SJCRH30 (cell line): ENCODE data around the gene BMPR2. TPM values are rescaled to one million over a fixed set of nuclear protein-coding genes. Genes with fewer than 3 reads are reported as not detected.
"Not testable (repeated sequence)": the region's sequence is repeated elsewhere in the genome, so short reads cannot be mapped to it uniquely, and the experiment has no call there.

Experiments
- DNase-seq, 2 experiments: peaks; one replicate each; pipeline ENCODE4 v3.0.0-alpha.2; 2015 to 2020
- H3K27ac ChIP-seq: fragments of 250-450 bp; sonication (Bioruptor Pico); 2 replicates; pipeline ENCODE4 v1.5.1; 2020; ENCODE audit warnings: mild to moderate bottlenecking, moderate library complexity
- H3K27me3 ChIP-seq: fragments of 250-450 bp; sonication (Bioruptor Pico); 2 replicates; pipeline ENCODE4 v1.5.1; 2020; ENCODE audit warnings: mild to moderate bottlenecking, moderate library complexity
- H3K36me3 ChIP-seq: fragments of 250-450 bp; sonication (Bioruptor Pico); 2 replicates; pipeline ENCODE4 v1.5.1; 2020; ENCODE audit warnings: mild to moderate bottlenecking, moderate library complexity
- H3K4me1 ChIP-seq: fragments of 250-450 bp; sonication (Bioruptor Pico); 2 replicates; pipeline ENCODE4 v1.5.1; 2020; ENCODE audit warnings: mild to moderate bottlenecking, moderate library complexity
- H3K4me3 ChIP-seq: fragments of 250-450 bp; sonication (Bioruptor Pico); 2 replicates; pipeline ENCODE4 v1.5.1; 2020; ENCODE audit warnings: mild to moderate bottlenecking, moderate library complexity
- H3K9me3 ChIP-seq: fragments of 250-450 bp; sonication (Bioruptor Pico); replicated peaks from 2 replicates; pipeline ENCODE4 v1.5.1; 2020; ENCODE audit warnings: mild to moderate bottlenecking, moderate library complexity
- total RNA-seq: library from RNA; depleted of rRNA; stranded (reverse); fragments of >200 nt; shearing (Covaris generic); gene quantifications from 2 replicates; pipeline ENCODE4 v1.2.3, GENCODE V29; 2014

Gene BMPR2
- total RNA-seq, 1 experiment from 2014 or later: 23.7 TPM

DNA sequence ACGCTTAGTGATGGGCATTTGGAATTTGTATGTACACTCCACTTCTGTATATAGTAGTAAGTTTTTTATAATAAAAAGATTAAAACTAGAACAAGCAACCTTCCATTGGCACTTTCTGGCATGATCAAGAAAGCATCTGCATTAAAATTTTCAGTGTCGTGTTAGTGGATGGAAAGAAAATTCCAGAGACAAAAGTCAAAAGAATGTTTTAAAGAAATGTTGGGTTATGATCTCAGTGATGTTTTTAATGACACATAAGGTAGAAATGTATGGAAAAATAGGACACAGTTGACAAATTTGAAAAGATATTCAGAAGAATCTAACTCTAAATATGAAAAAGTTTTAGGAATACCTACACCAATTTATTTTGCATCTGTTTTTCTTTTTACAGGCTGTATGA, 132.6 kb downstream of the BMPR2 start:
- no peaks in the 10 kb centered on the region; the same call in 1 of the 2 replicates for H3K36me3 ChIP-seq
- H3K4me3 ChIP-seq: no peak overlapping the region
- H3K9me3 ChIP-seq: no peaks in the 10 kb centered on the region
- H3K4me1 ChIP-seq: no peaks in the 10 kb centered on the region
- no peak for DNase-seq
- no peak overlapping the region for H3K27ac ChIP-seq
- H3K27me3 ChIP-seq: no peaks in the 10 kb centered on the region

DNA sequence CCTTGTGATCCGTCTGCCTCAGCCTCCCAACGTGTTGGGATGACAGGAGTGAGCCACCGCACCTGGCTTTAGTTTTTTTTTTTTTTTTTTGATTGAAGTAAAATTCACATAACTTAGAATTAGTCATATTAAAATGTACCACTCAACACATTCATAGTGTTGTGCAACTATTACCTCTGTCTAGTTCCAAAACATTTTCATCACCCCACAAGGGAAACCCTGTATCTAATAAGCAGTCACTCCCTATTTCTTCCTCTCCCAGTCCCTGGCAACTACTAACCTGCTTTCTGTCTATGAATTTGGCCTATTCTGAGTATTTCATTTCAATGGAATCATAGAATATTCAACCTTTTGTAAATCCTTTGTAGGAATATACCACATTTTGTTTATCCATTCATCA, 134.8 kb downstream of the BMPR2 start:
- Histone ChIP-seq H3K4me1 (no peaks in the 10 kb centered on the region), H3K9me3 (no peaks in the 10 kb centered on the region), H3K27ac (no peak overlapping the region), H3K36me3 (peaks cover 12% of the 10 kb centered on the region; the same call in 1 of the 2 replicates), H3K27me3 (no peaks in the 10 kb centered on the region), H3K4me3 (no peak overlapping the region)
- no peak for DNase-seq

DNA sequence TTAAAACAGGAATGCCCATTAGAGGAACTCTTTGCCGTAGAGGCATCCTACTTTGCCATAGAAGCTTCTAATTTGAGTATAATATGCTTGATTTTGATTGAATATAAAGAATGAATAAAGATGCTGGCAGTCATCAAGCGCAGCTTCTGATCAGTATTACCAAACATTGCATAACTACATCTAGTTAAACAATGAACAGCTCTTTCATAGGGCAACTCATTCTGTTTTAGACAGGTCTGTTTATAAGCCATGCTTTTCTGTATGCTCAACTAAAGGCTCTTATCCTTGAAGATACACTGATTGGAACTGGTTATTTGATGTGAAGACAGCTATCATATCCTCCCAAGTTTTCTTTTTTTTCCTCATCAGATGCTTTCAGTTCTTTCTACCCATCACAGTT, 136.0 kb downstream of the BMPR2 start:
- Histone ChIP-seq H3K36me3 (peaks cover 16% of the 10 kb centered on the region; the same call in 1 of the 2 replicates), H3K9me3 (no peaks in the 10 kb centered on the region), H3K27me3 (no peaks in the 10 kb centered on the region), H3K4me1 (no peaks in the 10 kb centered on the region), H3K4me3 (no peak overlapping the region), H3K27ac (no peak overlapping the region)
- no peak for DNase-seq

DNA sequence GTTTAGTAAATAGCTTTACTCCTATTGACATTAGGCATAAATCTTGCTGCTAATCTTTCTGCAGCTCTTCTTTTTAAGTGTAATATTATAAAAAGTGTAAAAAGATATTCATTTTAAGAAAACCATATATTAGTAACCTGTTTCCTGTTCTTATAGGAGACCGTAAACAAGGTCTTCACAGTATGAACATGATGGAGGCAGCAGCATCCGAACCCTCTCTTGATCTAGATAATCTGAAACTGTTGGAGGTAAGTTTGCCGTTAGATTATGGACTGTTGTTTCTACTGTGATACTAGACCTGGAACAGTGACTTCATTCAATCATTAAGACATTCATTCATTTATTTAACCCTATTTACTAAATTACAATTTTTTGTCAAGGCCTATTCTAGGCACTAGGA, 138.6 kb downstream of the BMPR2 start:
- no peak for DNase-seq
- no peaks in the 10 kb centered on the region for H3K27me3 ChIP-seq
- peaks cover 25% of the 10 kb centered on the region for H3K36me3 ChIP-seq
- H3K9me3 ChIP-seq: no peaks in the 10 kb centered on the region
- no peaks in the 10 kb centered on the region for H3K4me1 ChIP-seq
- H3K4me3 ChIP-seq: no peak overlapping the region
- no peak overlapping the region for H3K27ac ChIP-seq

DNA sequence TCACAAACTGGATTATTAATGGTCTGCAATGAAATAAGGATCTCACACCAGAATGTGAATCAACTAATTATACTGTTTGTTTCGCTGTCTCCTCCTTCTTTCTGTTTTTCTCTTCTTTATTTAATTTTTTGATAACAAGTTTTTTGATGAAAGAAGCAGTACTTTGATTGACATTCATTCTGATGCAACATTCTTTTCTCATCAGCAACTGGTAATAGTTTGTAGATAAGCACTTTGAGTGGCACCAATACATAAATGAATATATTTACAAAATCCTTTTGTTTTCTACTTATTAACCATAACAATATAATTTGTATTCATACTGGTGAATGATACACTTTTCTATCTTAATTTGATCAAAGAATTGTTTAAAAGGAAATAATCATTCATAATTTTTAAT, 143.3 kb downstream of the BMPR2 start:
- DNase-seq: no peak
- Histone ChIP-seq H3K27me3 (no peaks in the 10 kb centered on the region), H3K36me3 (peaks cover 27% of the 10 kb centered on the region), H3K9me3 (no peaks in the 10 kb centered on the region), H3K4me1 (no peaks in the 10 kb centered on the region), H3K4me3 (no peak overlapping the region), H3K27ac (no peak overlapping the region)

DNA sequence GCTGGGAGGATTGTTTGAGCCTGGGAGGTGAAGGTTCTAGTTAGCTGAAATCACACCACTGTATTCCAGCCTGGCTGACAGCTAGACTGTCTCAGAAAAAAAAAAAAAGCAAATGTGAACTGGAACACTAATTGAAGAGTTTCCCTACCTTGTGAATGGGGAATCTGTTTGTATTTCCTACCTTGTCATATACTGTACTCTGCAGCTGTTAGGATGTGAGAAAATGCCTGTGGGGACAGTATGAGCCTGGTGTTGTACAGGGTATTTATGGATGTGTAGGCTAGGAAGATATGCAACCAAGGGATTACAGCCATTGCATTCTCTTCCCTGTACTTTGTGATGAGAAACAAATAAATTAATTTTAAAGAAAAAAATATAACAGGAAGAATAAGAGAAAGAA, 145.3 kb downstream of the BMPR2 start:
- Histone ChIP-seq H3K4me1 (no peaks in the 10 kb centered on the region), H3K9me3 (no peaks in the 10 kb centered on the region), H3K36me3 (peaks cover 11% of the 10 kb centered on the region), H3K27me3 (no peaks in the 10 kb centered on the region), H3K27ac (no peak overlapping the region), H3K4me3 (no peak overlapping the region)
- DNase-seq: no peak

DNA sequence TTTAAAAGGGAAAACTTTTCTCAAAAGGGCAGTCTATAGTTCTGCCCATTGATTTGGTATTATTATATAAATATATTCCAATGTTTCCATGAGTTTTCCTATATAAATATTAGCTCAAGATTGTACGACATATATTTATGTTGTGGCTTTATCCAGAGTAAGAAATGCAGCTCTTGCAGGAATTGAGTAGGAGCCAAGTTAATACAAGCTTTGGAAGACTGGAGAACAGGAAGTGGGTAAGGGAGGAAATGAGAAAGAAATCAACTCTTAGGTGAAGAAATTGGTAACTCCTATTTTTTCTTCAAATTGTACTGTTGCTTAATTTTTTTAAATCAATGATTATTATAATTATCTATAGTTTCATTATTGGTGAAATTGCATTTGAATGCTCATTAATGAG, 153.3 kb downstream of the BMPR2 start:
- Histone ChIP-seq H3K27me3 (no peaks in the 10 kb centered on the region), H3K36me3 (peaks cover 16% of the 10 kb centered on the region), H3K4me3 (no peak overlapping the region), H3K4me1 (peaks cover 11% of the 10 kb centered on the region; the same call in 1 of the 2 replicates), H3K27ac (no peak overlapping the region), H3K9me3 (no peaks in the 10 kb centered on the region)
- no peak for DNase-seq

DNA sequence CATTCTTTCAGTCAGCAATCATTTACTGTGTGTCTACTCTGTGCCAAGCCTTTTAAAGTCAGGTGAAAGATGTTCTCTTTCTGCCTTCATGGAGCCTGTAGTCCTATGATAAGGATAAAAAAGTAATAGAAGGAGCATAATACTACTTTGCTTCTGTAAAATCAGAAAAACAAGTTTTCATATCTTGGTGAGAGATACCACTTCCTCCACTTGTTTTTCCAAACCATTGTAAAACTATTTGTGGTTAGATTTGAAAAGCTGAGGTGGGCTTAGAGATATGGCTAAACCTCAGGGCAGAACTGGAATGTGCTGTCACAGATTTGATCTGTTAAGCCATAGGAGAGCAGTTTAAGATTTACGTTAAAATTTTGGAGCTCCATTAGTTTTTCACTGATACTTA, 153.9 kb downstream of the BMPR2 start:
- Histone ChIP-seq H3K4me1 (peaks cover 11% of the 10 kb centered on the region; the same call in 1 of the 2 replicates), H3K36me3 (peaks cover 16% of the 10 kb centered on the region), H3K27ac (no peak overlapping the region), H3K9me3 (no peaks in the 10 kb centered on the region), H3K27me3 (no peaks in the 10 kb centered on the region), H3K4me3 (no peak overlapping the region)
- no peak for DNase-seq

DNA sequence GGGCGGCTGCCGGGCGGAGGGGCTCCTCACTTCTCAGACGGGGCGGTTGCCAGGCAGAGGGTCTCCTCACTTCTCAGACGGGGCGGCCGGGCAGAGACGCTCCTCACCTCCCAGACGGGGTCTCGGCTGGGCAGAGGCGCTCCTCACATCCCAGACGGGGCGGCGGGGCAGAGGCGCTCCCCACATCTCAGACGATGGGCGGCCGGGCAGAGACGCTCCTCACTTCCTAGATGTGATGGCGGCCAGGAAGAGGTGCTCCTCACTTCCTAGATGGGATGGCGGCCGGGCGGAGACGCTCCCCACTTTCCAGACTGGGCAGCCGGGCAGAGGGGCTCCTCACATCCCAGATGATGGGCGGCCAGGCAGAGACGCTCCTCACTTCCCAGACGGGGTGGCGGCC, 159.2 kb downstream of the BMPR2 start:
- H3K27me3 ChIP-seq, H3K27ac ChIP-seq, H3K9me3 ChIP-seq, DNase-seq, H3K4me1 ChIP-seq, H3K4me3 ChIP-seq: not testable (repeated sequence)
- H3K36me3 ChIP-seq: peaks cover 16% of the 10 kb centered on the region

DNA sequence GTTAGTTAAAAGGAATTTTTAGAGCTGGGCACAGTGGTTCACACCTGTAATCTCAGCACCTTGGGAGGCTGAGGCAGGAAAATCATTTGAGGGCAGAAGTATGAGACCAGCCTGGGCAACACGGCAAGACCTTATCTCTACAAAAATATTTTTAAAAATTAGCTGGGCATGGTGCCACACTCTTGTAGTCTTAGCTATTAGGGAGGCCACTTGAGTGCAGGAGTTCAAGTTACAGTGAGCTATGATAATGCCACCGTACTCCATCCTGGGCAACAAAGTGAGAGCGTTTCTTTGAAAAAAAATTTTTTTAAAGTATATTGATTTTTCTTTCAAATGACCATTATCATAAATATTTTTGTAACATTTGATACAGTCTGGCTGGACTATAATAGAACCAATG, 165.0 kb downstream of the BMPR2 start:
- DNase-seq: no peak
- H3K9me3 ChIP-seq: no peaks in the 10 kb centered on the region
- H3K4me1 ChIP-seq: no peaks in the 10 kb centered on the region; the same call in 1 of the 2 replicates
- H3K27ac ChIP-seq: no peak overlapping the region
- H3K4me3 ChIP-seq: no peak overlapping the region
- H3K27me3 ChIP-seq: no peaks in the 10 kb centered on the region
- H3K36me3 ChIP-seq: peaks cover 11% of the 10 kb centered on the region

DNA sequence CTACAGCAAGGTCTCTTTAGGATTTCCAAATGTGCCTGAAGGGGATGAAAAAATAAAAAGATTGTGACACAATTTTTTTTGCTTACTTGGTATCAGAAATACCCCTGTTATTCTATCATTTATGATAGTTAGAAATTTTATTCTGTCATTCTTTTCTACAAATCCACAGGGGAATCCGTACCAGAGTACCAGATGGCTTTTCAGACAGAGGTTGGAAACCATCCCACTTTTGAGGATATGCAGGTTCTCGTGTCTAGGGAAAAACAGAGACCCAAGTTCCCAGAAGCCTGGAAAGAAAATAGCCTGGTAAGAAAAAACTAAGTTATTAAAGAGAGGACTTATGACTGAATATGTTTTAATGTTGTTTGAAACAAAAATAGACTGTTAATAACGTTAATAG, 166.0 kb downstream of the BMPR2 start:
- Histone ChIP-seq H3K27ac (no peak overlapping the region), H3K36me3 (peaks cover 13% of the 10 kb centered on the region), H3K4me1 (no peaks in the 10 kb centered on the region; the same call in 1 of the 2 replicates), H3K27me3 (no peaks in the 10 kb centered on the region), H3K9me3 (no peaks in the 10 kb centered on the region), H3K4me3 (no peak overlapping the region)
- no peak for DNase-seq

DNA sequence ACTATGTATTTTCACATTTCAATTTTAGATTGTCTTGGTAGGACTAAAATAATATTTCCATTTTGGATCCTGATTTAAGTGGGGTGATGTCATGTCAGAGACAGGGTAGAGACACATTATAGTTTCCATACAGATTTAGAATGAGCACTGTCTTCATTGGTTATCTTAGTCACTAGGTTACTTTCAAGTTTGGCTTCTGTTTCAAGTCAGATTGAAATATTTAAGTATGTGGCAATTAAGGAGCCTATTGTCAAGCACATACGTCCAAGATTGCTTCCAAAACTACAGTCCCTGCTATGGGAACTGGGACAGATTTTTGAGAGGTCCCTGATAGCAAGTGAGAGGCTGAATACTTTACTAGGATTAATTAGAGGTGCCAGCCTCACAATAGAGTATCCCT, 169.4 kb downstream of the BMPR2 start:
- Histone ChIP-seq H3K4me3 (no peak overlapping the region), H3K27me3 (no peaks in the 10 kb centered on the region), H3K36me3 (peaks cover 13% of the 10 kb centered on the region), H3K27ac (no peak overlapping the region), H3K9me3 (no peaks in the 10 kb centered on the region), H3K4me1 (no peaks in the 10 kb centered on the region)
- no peak for DNase-seq

DNA sequence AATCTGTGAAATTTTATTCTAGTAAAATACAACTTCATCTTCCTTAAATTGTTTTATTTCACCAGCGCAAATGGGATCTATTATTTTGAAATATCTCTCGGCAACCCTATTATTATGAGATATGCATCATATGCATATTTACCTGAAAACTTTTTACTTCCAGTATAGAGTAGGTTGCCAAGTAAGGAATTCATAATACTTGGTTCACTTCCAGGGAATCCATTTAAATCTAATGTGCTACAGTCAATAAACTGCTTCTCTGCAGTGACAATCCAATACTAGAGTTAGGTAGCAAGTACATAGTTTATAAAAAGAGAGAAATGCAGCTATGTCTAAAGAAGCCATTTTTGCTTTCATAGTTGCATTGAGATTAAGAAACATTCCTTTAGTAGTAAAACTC, 169.8 kb downstream of the BMPR2 start:
- Histone ChIP-seq H3K4me3 (no peak overlapping the region), H3K36me3 (peaks cover 13% of the 10 kb centered on the region), H3K9me3 (no peaks in the 10 kb centered on the region), H3K27me3 (no peaks in the 10 kb centered on the region), H3K4me1 (no peaks in the 10 kb centered on the region), H3K27ac (no peak overlapping the region)
- DNase-seq: no peak

DNA sequence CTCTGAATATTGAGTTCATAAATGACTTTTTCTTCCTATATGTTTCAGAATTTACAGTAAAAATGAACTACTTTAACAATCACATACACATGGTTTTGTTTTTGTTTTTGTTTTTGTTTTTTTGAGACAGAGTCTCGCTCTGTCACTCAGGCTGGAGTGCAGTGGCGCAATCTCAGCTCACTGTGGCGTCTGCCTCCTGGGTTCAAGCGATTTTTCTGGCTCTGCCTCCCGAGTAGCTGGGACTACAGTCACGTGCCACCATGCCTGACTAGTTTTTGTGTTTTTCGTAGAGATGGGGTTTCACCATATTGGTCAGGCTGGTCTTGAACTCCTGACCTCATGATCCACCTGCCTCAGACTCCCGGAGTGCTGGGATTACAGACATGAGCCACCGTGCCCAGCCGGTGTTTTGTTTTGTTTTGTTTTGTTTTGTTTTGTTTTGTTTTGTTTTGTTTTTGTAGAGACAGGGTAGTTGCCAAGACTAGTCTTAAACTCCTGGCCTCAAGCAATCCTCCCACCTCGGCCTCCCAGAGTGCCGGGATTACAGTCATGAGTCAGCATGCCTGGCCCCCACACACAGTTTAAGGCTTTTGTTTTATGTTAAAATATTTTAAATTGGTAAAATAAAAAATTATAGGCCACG, 170.5 kb downstream of the BMPR2 start:
- peaks cover 13% of the 10 kb centered on the region for H3K36me3 ChIP-seq
- H3K9me3 ChIP-seq, DNase-seq, H3K27me3 ChIP-seq, H3K4me1 ChIP-seq, H3K27ac ChIP-seq, H3K4me3 ChIP-seq: not testable (repeated sequence)

DNA sequence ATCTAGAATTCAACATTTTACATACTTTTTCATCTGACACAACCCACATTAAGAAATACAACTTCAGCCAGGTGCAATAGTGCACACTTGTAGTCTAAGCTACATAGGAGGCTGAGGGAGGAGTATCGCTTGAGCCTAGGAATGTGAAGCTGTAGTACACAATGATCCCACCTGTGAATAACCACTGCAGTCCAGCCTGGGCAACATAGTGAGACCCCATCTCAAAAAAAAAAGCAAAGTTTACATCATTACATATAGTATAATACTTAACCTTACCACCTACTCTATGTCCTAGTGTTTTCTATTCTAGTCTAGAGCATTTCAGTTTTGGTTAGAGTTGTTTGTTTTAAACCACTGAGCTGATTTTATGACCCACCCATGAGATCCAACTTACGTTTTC, 172.1 kb downstream of the BMPR2 start:
- no peak for DNase-seq
- H3K27ac ChIP-seq: no peak overlapping the region
- no peak overlapping the region for H3K4me3 ChIP-seq
- no peaks in the 10 kb centered on the region for H3K9me3 ChIP-seq
- no peaks in the 10 kb centered on the region for H3K4me1 ChIP-seq
- H3K36me3 ChIP-seq: peaks cover 10% of the 10 kb centered on the region; the same call in 1 of the 2 replicates
- no peaks in the 10 kb centered on the region for H3K27me3 ChIP-seq

DNA sequence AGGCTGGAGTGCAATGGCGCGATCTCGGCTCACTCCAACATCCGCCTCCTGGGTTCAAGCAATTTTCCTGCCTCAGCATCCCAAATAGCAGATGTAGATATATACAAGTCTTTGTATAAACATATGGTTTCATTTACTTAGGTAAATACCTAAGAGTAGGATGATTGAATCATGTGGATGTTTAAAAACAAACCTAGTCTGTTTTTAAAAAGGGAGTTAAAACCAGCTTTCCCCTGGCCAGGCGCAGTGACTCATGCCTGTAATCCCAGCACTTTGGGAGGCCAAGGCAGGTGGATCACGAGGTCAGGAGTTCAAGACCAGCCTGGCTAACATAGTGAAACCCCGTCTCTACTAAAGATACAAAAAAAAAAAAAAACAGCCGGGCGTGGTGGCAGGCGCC, 174.9 kb downstream of the BMPR2 start:
- not testable (repeated sequence) for H3K9me3 ChIP-seq, DNase-seq, H3K27ac ChIP-seq, H3K4me1 ChIP-seq, H3K27me3 ChIP-seq, H3K4me3 ChIP-seq
- H3K36me3 ChIP-seq: peaks cover 23% of the 10 kb centered on the region
